ENCODE results near the gene PRRT1. TPM values are rescaled to one million over a fixed set of nuclear protein-coding genes. Genes with fewer than 3 reads are reported as not detected.
"Not testable (repeated sequence)": the region's sequence is repeated elsewhere in the genome, so short reads cannot be mapped to it uniquely, and the experiment has no call there.

Gene PRRT1
- total RNA-seq, 1 experiment from 2014 or later: 1.9 TPM

DNA sequence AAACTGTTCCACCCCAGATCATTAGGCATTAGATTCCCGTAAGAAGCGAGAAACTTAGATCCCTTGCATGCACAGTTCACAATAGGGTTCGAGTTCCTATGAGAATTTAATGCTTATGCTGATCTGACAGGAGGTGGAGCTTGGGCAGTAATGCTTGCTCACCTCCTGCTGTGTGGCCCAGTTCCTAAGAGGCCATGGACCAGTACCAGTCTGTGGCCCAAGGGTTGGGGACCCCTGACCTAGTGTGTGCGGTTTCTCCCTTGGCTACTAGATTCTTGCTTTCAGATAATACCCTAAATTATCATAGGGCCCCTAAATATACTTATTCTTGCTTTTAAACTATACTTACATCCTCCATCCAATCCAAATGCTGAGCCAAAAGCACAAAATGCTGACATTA, 42.6 kb upstream of the PRRT1 start:
- no peak overlapping the region for H2BK15ac ChIP-seq (ENCODE audit: low read depth, low read length)
- TF ChIP-seq CTCF (conservative IDR thresholded peaks at IDR 0.05): no peak
- Mint-ChIP-seq H3K36me3 (ENCODE audit: insufficient read depth in 1 of 3, low read depth in 3 of 3) (no peaks in the 10 kb centered on the region), H3K27me3 (ENCODE audit: low read depth) (no peaks in the 10 kb centered on the region), H3K27ac (peak overlapping the region in 1 of 3 experiments; percentile 98; a peak in 3 of 7 replicates), H3K9me3 (no peaks in the 10 kb centered on the region; a peak in 1 of 5 replicates), H3K4me1 (peaks cover 50 to 53% of the 10 kb centered on the region in 2 experiments), H3K4me3 (peak overlapping the region in 1 of 2 experiments; percentile 96; a peak in 3 of 5 replicates)
- H3K4me1 ChIP-seq (ENCODE audit: insufficient read depth, low read length): peaks cover 7% of the 10 kb centered on the region
- H2BK12ac ChIP-seq (ENCODE audit: insufficient read length, low read depth, low read length): no peak overlapping the region
- WGBS (ENCODE audit: extremely low coverage, insufficient read length, low lambda C conversion rate): no CpG with 5 or more reads among the region's 4 CpGs
- H3K4ac ChIP-seq (ENCODE audit: low read depth, low read length): no peak overlapping the region
- no peak overlapping the region for H3K27ac ChIP-seq (ENCODE audit: insufficient read length, low read depth, low read length)
- H3K27me3 ChIP-seq (ENCODE audit: insufficient read depth, low read length): no peaks in the 10 kb centered on the region
- H3K23ac ChIP-seq (ENCODE audit: insufficient read length, low read depth, low read length): no peak overlapping the region
- no peak for DNase-seq
- H4K5ac ChIP-seq (ENCODE audit: insufficient read length, low read depth, low read length): no peak overlapping the region
- no peak overlapping the region for H2AK5ac ChIP-seq (ENCODE audit: insufficient read length, low read length)
- H3K9ac ChIP-seq (ENCODE audit: extremely low read depth, insufficient read length, low read length): no peak overlapping the region
- H2BK120ac ChIP-seq (ENCODE audit: low read depth, low read length, poor library complexity, severe bottlenecking): no peak overlapping the region
- H3K79me2 ChIP-seq (ENCODE audit: insufficient read depth, low read length): no peaks in the 10 kb centered on the region
- H3K23me2 ChIP-seq (ENCODE audit: insufficient read length, low read depth, low read length, poor library complexity, severe bottlenecking): peaks cover 12% of the 10 kb centered on the region
- no peak overlapping the region for H3K14ac ChIP-seq (ENCODE audit: insufficient read depth, low read length)
- no peak overlapping the region for H2AFZ ChIP-seq (ENCODE audit: low read length)
- H3K4me2 ChIP-seq (ENCODE audit: insufficient read depth, insufficient read length, low read length): no peak overlapping the region
- no peak overlapping the region for H3K18ac ChIP-seq (ENCODE audit: insufficient read length, low read depth, low read length)
- H2BK20ac ChIP-seq (ENCODE audit: low read depth, low read length, poor library complexity, severe bottlenecking): no peak overlapping the region
- H3T11ph ChIP-seq (ENCODE audit: low read length): no peak overlapping the region
- H4K91ac ChIP-seq (ENCODE audit: insufficient read length, low read depth, low read length): no peak overlapping the region
- H4K8ac ChIP-seq (replicated peaks; ENCODE audit: insufficient read length, low read depth, low read length): no peak overlapping the region
- H4K20me1 ChIP-seq (ENCODE audit: control insufficient read depth, insufficient read depth, insufficient read length): no peaks in the 10 kb centered on the region
- H3K9me3 ChIP-seq (ENCODE audit: control insufficient read depth, low read depth, low read length): no peaks in the 10 kb centered on the region
- no peaks in the 10 kb centered on the region for H3K79me1 ChIP-seq (ENCODE audit: insufficient read depth, low read depth, low read length, poor library complexity, severe bottlenecking)
- H3K56ac ChIP-seq (ENCODE audit: insufficient read length, low read depth, low read length): no peak overlapping the region
- H2BK5ac ChIP-seq (ENCODE audit: insufficient read length, low read length): no peak overlapping the region

DNA sequence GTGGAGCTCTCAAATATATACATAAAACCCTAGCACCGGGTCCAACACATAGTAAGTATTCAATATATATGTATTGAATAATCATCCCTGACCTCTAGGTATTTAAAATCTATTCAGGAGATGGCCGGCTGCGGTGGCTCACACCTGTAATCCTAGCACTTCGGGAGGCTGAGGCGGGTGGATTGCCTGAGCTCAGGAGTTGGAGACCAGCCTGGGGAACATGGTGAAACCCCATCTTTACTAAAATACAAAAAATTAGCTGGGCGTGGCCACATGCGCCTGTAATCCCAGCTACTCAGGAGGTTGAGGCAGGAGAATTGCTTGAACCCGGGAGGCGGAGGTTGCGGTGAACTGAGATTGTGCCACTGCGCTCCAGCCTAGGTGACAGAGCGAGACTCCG, 41.4 kb upstream of the PRRT1 start:
- not testable (repeated sequence) for H4K5ac ChIP-seq (ENCODE audit: insufficient read length, low read depth, low read length); H3K27ac ChIP-seq (ENCODE audit: insufficient read length, low read depth, low read length); H2AK5ac ChIP-seq (ENCODE audit: insufficient read length, low read length); H4K91ac ChIP-seq (ENCODE audit: insufficient read length, low read depth, low read length); H4K8ac ChIP-seq (replicated peaks; ENCODE audit: insufficient read length, low read depth, low read length); H2AFZ ChIP-seq (ENCODE audit: low read length); H3K14ac ChIP-seq (ENCODE audit: insufficient read depth, low read length); H3K79me1 ChIP-seq (ENCODE audit: insufficient read depth, low read depth, low read length, poor library complexity, severe bottlenecking); H2BK120ac ChIP-seq (ENCODE audit: low read depth, low read length, poor library complexity, severe bottlenecking); H3K18ac ChIP-seq (ENCODE audit: insufficient read length, low read depth, low read length); H3K79me2 ChIP-seq (ENCODE audit: insufficient read depth, low read length); H4K20me1 ChIP-seq (ENCODE audit: control insufficient read depth, insufficient read depth, insufficient read length); H3K27me3 Mint-ChIP-seq (ENCODE audit: low read depth); H2BK5ac ChIP-seq (ENCODE audit: insufficient read length, low read length); H2BK20ac ChIP-seq (ENCODE audit: low read depth, low read length, poor library complexity, severe bottlenecking); H3T11ph ChIP-seq (ENCODE audit: low read length); H3K36me3 Mint-ChIP-seq (ENCODE audit: insufficient read depth in 1 of 3, low read depth in 3 of 3); H3K4me1 ChIP-seq (ENCODE audit: insufficient read depth, low read length); DNase-seq; H3K23ac ChIP-seq (ENCODE audit: insufficient read length, low read depth, low read length); H2BK15ac ChIP-seq (ENCODE audit: low read depth, low read length); H3K4ac ChIP-seq (ENCODE audit: low read depth, low read length); H3K27me3 ChIP-seq (ENCODE audit: insufficient read depth, low read length); H2BK12ac ChIP-seq (ENCODE audit: insufficient read length, low read depth, low read length); H3K9me3 Mint-ChIP-seq; H3K9me3 ChIP-seq (ENCODE audit: control insufficient read depth, low read depth, low read length); H3K9ac ChIP-seq (ENCODE audit: extremely low read depth, insufficient read length, low read length); H3K56ac ChIP-seq (ENCODE audit: insufficient read length, low read depth, low read length)
- H3K4me2 ChIP-seq (ENCODE audit: insufficient read depth, insufficient read length, low read length): peak overlapping the region; percentile 44
- H3K23me2 ChIP-seq (ENCODE audit: insufficient read length, low read depth, low read length, poor library complexity, severe bottlenecking): peaks cover 17% of the 10 kb centered on the region
- peak overlapping the region in 2 of 3 experiments; percentile 87 to 91; a peak in 2 of 7 replicates for H3K27ac Mint-ChIP-seq
- H3K4me3 Mint-ChIP-seq: peak overlapping the region; percentile 47 to 66; a peak in 3 of 5 replicates
- WGBS (ENCODE audit: extremely low coverage, insufficient read length, low lambda C conversion rate): no CpG with 5 or more reads among the region's 13 CpGs
- peaks cover 59 to 62% of the 10 kb centered on the region in 2 experiments for H3K4me1 Mint-ChIP-seq

Measured in H9 (cell line).